ENCODE results near the gene MLC1.

The MLC1 gene

GRCh38 chr22:50035131-50035881 is 49.9 kb downstream of the MLC1 start:
- TF ChIP-seq CTCF (IDR thresholded peaks at IDR 0.05; ENCODE audit: borderline replicate concordance, insufficient read depth, low read depth, low read length), result no peak
- H3K4me3 ChIP-seq (ENCODE audit: low read depth, low read length), result no peak overlapping the region

GRCh38 chr22:50034126-50035081 is 50.8 kb downstream of the MLC1 start:
- no peak overlapping the region for H3K4me3 ChIP-seq (ENCODE audit: low read depth, low read length)
- no peak for TF ChIP-seq CTCF (IDR thresholded peaks at IDR 0.05; ENCODE audit: borderline replicate concordance, insufficient read depth, low read depth, low read length)

- no peak for TF ChIP-seq CTCF (IDR thresholded peaks at IDR 0.05; ENCODE audit: borderline replicate concordance, insufficient read depth, low read depth, low read length)
- no peak overlapping the region for H3K4me3 ChIP-seq (ENCODE audit: low read depth, low read length)
Observed at GRCh38 chr22:50032941-50033601, 52.2 kb downstream of the MLC1 start.

GRCh38 chr22:50032109-50032871 is 52.9 kb downstream of the MLC1 start:
- no peak for TF ChIP-seq CTCF (IDR thresholded peaks at IDR 0.05; ENCODE audit: borderline replicate concordance, insufficient read depth, low read depth, low read length)
- no peak overlapping the region for H3K4me3 ChIP-seq (ENCODE audit: low read depth, low read length)

- no peak for TF ChIP-seq CTCF (IDR thresholded peaks at IDR 0.05; ENCODE audit: borderline replicate concordance, insufficient read depth, low read depth, low read length)
Observed at GRCh38 chr22:50031189-50032091, 53.8 kb downstream of the MLC1 start.

More at GRCh38 chr22:50031189-50032091, 53.8 kb downstream of the MLC1 start:
- H3K4me3 ChIP-seq (ENCODE audit: low read depth, low read length), result no peak overlapping the region

Measured in GM12875 (cell line).